22Rv1 (cell line): ENCODE results near the gene CRK.
"Not testable (repeated sequence)": the region's sequence is repeated elsewhere in the genome, so short reads cannot be mapped to it uniquely, and the experiment has no call there.

Source experiments
- H3K27ac ChIP-seq: fragments of 450-650 bp; 2 replicates; pipeline ENCODE4 v1.5.1; 2017
- CTCF ChIP-seq: fragments of 450-650 bp; IDR thresholded peaks from 2 replicates; pipeline ENCODE4 v1.5.1; 2017; ENCODE audit warnings: mild to moderate bottlenecking
- ZFX ChIP-seq: fragments of 450-650 bp; IDR thresholded peaks from 2 replicates; pipeline ENCODE4 v1.6.1; 2017; ENCODE audit warnings: antibody characterized with exemption, borderline replicate concordance

The CRK gene

GRCh38 chr17:1431631-1432104 lies 24.4 kb downstream of the CRK start:
- no peak for TF ChIP-seq CTCF
- no peak for TF ChIP-seq ZFX
- H3K27ac ChIP-seq = no peak overlapping the region

GRCh38 chr17:1423456-1424135 lies 32.4 kb downstream of the CRK start:
- TF ChIP-seq CTCF = no peak

GRCh38 chr17:1422885-1423284 lies 33.1 kb downstream of the CRK start:
- H3K27ac ChIP-seq = no peak overlapping the region
- no peak for TF ChIP-seq ZFX
- no peak for TF ChIP-seq CTCF

More at GRCh38 chr17:1423456-1424135, 32.4 kb downstream of the CRK start:
- H3K27ac ChIP-seq = no peak overlapping the region

GRCh38 chr17:1421470-1421869 lies 34.6 kb downstream of the CRK start:
- H3K27ac ChIP-seq = no peak overlapping the region

GRCh38 chr17:1420981-1421380 lies 35.1 kb downstream of the CRK start:
- TF ChIP-seq CTCF (no peak), ZFX (no peak)
- no peak overlapping the region for H3K27ac ChIP-seq

More at GRCh38 chr17:1421470-1421869, 34.6 kb downstream of the CRK start:
- TF ChIP-seq CTCF (no peak), ZFX (no peak)

- H3K27ac ChIP-seq = no peak overlapping the region
- no peak for TF ChIP-seq CTCF
- TF ChIP-seq ZFX = no peak
Measured at GRCh38 chr17:1420163-1420562, 35.9 kb downstream of the CRK start.

- not testable (repeated sequence) for H3K27ac ChIP-seq
Measured at GRCh38 chr17:1418476-1418875, 37.6 kb downstream of the CRK start.

- no peak overlapping the region for H3K27ac ChIP-seq
- no peak for TF ChIP-seq ZFX
- no peak for TF ChIP-seq CTCF
Measured at GRCh38 chr17:1416414-1416813, 39.6 kb downstream of the CRK start.
